GM06990 (cell line): ENCODE data around the gene RBKS.

ENCODE experiments used
- DNase-seq: peaks from one replicate; pipeline ENCODE4 v3.0.0-alpha.2; 2011; ENCODE audit not compliant: insufficient read length; ENCODE audit errors: extremely low read depth
- H3K27me3 ChIP-seq: replicated peaks from 2 replicates; pipeline ENCODE4 v1.6.0; 2011; ENCODE audit warnings: low read length; ENCODE audit not compliant: control insufficient read depth, insufficient read depth
- H3K36me3 ChIP-seq: 2 replicates; pipeline ENCODE4 v1.5.1; 2011; ENCODE audit warnings: low read length; ENCODE audit not compliant: control insufficient read depth, insufficient read depth
- H3K4me3 ChIP-seq: replicated peaks from 2 replicates; pipeline ENCODE4 v1.5.1; 2011; ENCODE audit warnings: low read depth, mild to moderate bottlenecking, control low read depth, low read length
- CTCF ChIP-seq: IDR thresholded peaks from 2 replicates; pipeline ENCODE4 v1.5.1; 2011; ENCODE audit warnings: low read length, control low read depth, mild to moderate bottlenecking, inconsistent platforms; ENCODE audit not compliant: insufficient read depth, poor library complexity, severe bottlenecking

The RBKS gene

GRCh38 chr2:27875089-27875881, 14.9 kb downstream of the RBKS start:
- Histone ChIP-seq H3K36me3 (no peaks in the 10 kb centered on the region), H3K4me3 (no peak overlapping the region), H3K27me3 (no peaks in the 10 kb centered on the region)
- TF ChIP-seq CTCF: no peak
- DNase-seq: no peak

GRCh38 chr2:27873091-27873490, 17.1 kb downstream of the RBKS start:
- TF ChIP-seq CTCF: no peak
- no peaks in the 10 kb centered on the region for H3K36me3 ChIP-seq
- no peaks in the 10 kb centered on the region for H3K27me3 ChIP-seq
- no peak for DNase-seq
- no peak overlapping the region for H3K4me3 ChIP-seq

GRCh38 chr2:27871802-27872201, 18.4 kb downstream of the RBKS start:
- H3K27me3 ChIP-seq: no peaks in the 10 kb centered on the region
- H3K4me3 ChIP-seq: no peak overlapping the region
- DNase-seq: no peak
- no peaks in the 10 kb centered on the region for H3K36me3 ChIP-seq
- TF ChIP-seq CTCF: no peak

GRCh38 chr2:27870724-27871123, 19.5 kb downstream of the RBKS start:
- no peak for TF ChIP-seq CTCF
- no peak for DNase-seq
- H3K36me3 ChIP-seq: no peaks in the 10 kb centered on the region
- H3K27me3 ChIP-seq: no peaks in the 10 kb centered on the region
- H3K4me3 ChIP-seq: no peak overlapping the region

- TF ChIP-seq CTCF: no peak
- H3K27me3 ChIP-seq: no peaks in the 10 kb centered on the region
These were observed 20.4 kb downstream of the RBKS start for GRCh38 chr2:27869763-27870162.

More at GRCh38 chr2:27869763-27870162, 20.4 kb downstream of the RBKS start:
- Histone ChIP-seq H3K36me3 (no peaks in the 10 kb centered on the region), H3K4me3 (no peak overlapping the region)
- no peak for DNase-seq
